ENCODE results near the gene ABLIM3.

ABLIM3 gene

DNA sequence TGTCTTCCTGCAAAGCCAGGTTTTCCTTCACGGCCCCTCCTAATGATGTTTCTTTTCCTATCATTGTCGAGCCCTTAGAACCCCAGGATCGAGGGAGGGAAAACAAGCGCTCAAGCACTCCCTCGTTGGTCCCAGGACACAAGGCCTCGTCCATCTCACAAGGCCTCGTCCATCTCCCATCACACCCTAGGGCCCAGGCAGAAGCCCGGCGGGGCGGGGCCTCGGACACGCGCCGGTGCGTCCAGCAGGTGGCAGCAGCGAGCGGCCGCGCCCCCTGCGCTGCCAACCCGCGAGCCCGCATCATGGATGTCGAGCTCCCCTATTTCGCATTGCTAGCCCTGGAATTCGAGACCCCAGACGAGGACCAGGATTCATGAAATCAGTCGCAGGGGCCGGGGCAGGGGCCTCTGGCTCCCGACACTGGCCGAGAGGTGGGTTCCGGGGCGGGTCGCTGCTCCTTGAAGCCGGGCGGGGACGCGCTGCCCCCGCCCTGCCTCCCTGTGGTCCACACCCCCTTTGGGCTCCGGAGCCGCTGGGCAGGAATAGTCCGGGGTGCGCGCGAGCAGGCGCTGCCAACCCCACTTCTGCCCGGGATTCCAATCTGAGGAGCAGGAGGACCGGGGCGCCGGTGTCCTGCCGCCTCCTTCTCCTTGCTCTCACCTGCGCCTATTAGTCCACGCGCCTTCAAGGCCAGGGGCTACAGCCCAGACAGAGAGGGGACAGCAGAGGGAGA is at the start of gene ABLIM3:
Gene ABLIM3, plus strand, starts transcription at position 270 of the 733 bp plus-strand sequence. CDS start 603 bp downstream, outside the sequence.
- no peak for TF ChIP-seq ZNF274 (IDR thresholded peaks at IDR 0.05; ENCODE audit: low read depth, low read length)
- H3K4me3 ChIP-seq (ENCODE audit: low read length): peak within 1 kb of the TSS; percentile 49; the same call in 1 of the 2 replicates

DNA sequence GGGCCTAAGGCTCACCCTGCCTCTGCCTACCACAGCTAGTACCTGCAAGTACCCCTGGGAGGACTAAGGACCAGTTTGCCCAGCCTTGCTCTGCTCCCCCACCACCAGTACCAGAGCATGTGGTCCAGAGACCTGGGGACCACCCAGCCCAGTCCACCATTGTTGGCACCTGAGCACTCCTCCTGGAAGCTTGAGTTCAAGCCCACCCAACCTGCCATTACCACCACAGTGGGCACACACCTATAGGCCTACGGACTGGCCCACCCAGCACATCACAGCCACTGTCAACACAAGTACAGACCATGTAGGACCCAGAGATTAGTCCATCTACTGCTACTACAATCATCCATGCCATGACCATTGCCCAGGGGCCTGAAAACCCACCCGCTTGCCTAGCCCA is 47.7 kb upstream of the ABLIM3 start:
- TF ChIP-seq ZNF274 (IDR thresholded peaks at IDR 0.05; ENCODE audit: low read depth, low read length): no peak
- no peak overlapping the region for H3K4me3 ChIP-seq (ENCODE audit: low read length)

DNA sequence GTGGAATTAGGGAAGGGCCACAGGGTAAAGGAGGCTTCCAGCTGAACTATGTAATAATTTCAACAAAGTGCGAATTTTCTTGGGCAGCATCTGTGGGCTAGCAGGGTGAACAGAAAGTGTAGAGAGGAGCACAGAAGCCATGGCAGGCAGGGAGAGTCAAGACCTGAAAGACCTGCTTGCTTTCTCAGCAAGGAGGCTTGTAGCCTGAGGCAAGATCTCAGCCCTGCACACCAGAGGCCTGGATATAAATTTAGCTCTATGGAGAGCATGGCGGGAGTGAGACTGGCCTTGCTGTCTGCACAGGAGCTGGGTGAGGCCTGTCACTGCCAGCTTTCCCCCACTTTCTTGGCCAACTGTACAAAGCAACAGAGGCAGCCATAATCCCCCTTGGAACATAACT is 46.3 kb upstream of the ABLIM3 start:
- TF ChIP-seq ZNF274 (IDR thresholded peaks at IDR 0.05; ENCODE audit: low read depth, low read length): no peak
- no peak overlapping the region for H3K4me3 ChIP-seq (ENCODE audit: low read length)

DNA sequence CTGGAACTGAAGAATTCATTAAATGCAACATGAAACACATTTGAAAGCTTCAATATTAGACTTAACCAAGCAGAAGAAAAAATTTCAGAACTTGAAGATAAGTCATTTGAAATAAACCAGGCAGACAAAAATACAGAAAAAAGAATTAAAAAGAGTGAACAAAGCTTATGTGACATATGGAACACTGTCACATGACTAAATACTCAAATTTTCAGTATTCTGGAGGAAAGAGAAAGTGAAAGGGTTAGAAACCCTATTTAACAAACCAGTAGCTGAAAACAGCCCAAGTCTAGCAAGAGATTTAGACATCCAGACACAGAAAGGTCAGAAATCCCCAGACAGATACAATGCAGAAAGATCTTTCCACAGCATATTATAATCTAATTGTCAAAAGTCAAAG is 41.4 kb upstream of the ABLIM3 start:
- no peak overlapping the region for H3K4me3 ChIP-seq (ENCODE audit: low read length)
- no peak for TF ChIP-seq ZNF274 (IDR thresholded peaks at IDR 0.05; ENCODE audit: low read depth, low read length)

DNA sequence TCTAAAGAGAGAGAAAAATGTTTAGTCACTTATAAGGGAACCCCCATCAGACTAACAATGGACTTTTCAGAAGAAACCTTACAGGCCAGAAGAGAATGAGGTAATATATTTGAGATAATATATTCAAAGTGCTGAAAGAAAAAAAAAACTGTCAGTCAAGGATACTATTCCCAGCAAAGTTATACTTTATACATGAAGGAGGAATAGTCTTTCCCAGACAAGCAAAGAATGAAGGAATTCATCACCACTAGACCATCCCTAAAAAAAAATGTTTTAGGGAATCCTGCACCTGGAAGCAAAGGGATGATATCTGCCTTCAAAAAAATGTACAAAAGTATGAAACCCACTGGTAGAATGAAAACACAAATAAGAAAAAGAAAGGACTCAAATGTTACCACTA is 41.0 kb upstream of the ABLIM3 start:
- no peak for TF ChIP-seq ZNF274 (IDR thresholded peaks at IDR 0.05; ENCODE audit: low read depth, low read length)
- H3K4me3 ChIP-seq (ENCODE audit: low read length): no peak overlapping the region

DNA sequence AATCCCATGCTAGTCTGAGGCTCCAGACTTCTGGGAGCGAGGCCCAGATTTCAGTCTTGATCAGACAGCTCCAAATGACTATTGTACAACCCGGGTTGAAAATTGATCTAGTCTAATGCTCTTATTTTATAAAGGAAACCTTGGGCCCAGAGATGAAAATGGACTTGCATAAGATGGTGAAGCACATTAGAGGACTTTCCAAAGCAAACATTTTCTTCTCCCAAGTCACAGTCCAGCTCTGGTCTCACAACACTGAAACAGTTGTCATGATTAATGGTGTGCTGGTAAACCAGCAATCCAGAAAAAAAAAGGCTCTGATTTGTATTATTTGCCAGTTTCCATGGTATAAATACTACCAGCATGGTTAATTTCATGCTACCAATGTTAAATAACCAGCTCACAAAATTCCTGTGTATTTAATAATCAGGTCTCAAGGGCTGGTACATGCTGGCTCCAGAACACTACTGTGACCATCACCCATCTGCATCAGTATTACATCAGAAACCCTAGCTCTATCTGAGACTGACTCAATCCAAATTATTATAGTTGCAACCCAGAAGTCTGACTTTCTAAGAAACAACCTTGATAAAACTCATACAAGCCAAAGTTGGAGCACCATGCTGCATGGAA is 32.5 kb upstream of the ABLIM3 start:
- H3K4me3 ChIP-seq (ENCODE audit: low read length): no peak overlapping the region
- no peak for TF ChIP-seq ZNF274 (IDR thresholded peaks at IDR 0.05; ENCODE audit: low read depth, low read length)

DNA sequence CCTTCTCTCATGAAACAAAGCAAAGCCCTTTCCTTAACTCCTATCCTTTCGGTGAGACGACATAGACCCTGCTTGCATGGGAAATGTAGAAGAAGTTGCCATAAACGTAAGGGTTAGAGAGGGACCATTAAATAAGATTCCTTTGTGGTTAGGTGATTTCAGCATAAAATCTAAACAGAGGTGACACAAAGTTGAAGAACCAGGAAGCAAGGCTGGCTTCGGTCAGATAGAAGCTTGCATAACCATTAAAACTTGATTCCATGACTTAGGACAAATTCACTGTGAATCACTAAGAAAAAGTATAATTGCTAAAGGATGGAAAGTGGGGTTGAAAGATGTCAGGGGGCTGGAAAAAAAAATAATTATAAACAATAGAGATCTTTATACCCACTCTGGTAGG is 30.9 kb upstream of the ABLIM3 start:
- H3K4me3 ChIP-seq (ENCODE audit: low read length): no peak overlapping the region
- TF ChIP-seq ZNF274 (IDR thresholded peaks at IDR 0.05; ENCODE audit: low read depth, low read length): no peak

DNA sequence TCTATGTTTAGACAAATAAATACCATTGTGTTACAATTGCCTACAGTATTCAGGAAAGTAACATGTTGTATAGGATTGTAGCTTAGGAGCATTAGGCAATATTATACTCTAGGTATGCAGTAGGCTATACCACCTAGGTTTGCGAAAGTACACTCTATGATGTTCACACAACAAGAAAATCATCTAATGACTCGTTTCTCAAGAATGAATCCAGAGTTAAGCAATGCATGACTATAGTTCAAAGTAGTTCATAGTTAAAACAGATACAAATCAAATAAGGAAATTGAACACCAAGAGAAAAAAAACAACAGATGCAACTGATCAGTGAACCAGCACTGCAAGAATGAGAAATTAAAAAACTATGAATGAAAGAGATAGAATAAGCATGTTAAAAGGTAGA is 27.6 kb upstream of the ABLIM3 start:
- TF ChIP-seq ZNF274 (IDR thresholded peaks at IDR 0.05; ENCODE audit: low read depth, low read length): no peak
- H3K4me3 ChIP-seq (ENCODE audit: low read length): no peak overlapping the region

DNA sequence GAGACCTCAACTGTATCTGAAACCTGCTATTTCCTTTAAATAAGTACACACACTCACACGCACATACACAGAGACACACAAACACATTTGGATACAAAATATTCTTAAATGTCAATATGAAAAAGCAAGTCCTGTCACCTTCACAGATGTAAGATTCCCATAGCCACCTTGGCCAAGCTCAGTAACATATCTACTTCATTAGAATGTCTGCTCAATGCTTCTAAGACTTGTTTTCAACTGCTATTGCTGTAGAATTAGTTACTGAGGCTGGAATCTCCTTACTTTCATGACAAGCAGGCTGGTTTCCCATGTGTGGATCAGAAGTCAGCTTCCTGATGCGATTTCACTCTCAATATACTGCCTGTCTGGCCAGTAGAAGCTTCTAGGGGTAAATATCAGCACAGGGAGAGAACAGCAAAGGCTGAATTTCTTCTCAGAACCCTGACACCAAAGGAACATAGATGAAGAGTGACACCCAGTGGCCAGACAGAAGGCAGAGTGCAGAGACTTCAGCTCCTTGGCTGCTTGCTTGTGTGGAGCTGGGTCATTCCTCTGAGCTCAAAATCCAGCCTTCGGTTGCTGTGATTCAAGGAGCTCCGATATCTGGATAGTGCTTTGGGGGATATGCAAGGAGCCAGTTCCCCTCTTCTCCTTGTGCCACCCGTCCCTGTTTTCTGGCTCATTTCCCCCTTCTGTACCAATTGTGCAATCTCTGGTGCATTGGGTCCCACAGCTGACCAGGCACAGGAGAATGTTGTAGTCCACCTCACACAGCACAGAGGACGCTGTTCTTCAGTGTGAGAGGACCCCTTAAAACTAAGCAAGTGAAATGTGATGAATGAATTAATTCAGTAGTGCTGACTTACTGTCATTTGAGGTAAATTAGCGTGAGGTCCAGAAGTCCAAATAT is 26.6 kb upstream of the ABLIM3 start:
- TF ChIP-seq ZNF274 (IDR thresholded peaks at IDR 0.05; ENCODE audit: low read depth, low read length): no peak
- H3K4me3 ChIP-seq (ENCODE audit: low read length): no peak overlapping the region

DNA sequence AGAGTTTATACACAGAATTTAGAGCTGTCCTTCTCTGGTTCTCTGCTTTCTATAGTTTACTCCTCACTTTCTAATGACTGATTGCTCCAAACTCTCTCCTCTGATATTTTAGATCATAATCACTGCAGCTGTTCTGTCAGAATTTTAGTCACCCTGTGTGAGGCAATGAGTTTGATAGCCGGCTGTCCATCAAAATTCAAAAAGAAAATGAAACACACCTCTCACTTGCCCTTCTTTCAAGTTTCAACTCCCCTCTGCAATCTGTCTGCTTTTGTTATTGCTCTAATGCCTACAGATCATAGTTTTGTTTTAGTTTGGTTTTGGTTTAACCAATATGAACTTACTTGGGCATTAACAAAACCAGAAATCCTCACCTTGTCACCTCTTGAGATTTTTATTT is 23.3 kb upstream of the ABLIM3 start:
- no peak for TF ChIP-seq ZNF274 (IDR thresholded peaks at IDR 0.05; ENCODE audit: low read depth, low read length)
- H3K4me3 ChIP-seq (ENCODE audit: low read length): no peak overlapping the region

DNA sequence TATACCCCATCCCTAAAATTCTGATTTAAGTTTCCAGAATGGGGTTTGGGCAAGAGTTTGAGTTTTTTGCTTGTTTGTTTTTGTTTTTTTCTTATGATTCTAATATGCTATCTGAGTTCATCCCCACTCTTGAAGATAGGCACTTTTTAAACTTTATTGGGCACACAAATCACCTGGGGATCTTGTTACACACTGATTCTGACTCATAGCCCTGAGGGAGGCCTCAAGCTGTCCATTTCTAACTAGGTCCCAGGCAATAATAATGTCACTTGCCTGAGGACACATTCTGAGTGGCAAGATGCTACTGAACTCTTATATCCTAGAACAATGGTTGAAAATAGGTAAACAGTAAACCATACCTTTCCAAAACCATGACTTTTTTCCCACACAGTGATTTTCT is 22.8 kb upstream of the ABLIM3 start:
- no peak for TF ChIP-seq ZNF274 (IDR thresholded peaks at IDR 0.05; ENCODE audit: low read depth, low read length)
- no peak overlapping the region for H3K4me3 ChIP-seq (ENCODE audit: low read length)

DNA sequence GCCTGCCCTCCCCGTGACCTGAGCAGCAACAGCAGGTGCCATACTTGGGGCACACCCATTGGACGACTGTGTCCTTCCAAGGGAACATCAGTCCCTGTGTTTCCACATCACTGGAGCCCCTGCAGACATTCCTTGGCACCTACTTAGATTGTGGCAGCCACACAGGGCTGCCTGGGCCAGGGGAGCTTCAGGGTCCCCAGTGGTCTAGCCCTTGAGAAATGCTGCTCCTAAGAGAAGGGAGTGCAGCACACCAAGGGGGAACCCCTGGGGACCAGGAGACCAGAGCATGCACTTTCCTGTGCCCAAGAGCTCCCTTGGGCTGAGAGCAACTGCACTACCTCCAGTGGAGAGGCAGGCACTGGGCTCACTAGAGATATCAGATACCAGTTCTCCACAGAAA is 20.1 kb upstream of the ABLIM3 start:
- no peak for TF ChIP-seq ZNF274 (IDR thresholded peaks at IDR 0.05; ENCODE audit: low read depth, low read length)
- H3K4me3 ChIP-seq (ENCODE audit: low read length): no peak overlapping the region

DNA sequence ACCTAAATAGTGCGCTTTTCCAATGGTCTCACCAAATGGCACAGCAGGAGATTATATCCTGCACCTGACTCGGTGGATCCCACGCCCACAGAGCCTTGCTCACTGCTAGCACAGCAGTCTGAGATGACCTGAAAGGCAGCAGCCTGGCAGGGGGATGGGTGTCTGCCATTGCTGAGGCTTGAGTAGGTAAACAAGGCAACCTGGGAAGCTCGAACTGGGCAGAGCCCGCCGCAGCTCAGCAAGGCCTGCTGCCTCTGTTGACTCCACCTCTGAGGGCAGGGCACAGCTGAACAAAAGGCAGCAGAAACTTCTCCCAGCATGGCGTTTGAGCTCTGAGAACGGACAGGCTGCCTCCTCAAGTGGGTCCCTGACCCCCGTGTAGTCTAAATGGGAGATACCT is 18.1 kb upstream of the ABLIM3 start:
- no peak for TF ChIP-seq ZNF274 (IDR thresholded peaks at IDR 0.05; ENCODE audit: low read depth, low read length)

DNA sequence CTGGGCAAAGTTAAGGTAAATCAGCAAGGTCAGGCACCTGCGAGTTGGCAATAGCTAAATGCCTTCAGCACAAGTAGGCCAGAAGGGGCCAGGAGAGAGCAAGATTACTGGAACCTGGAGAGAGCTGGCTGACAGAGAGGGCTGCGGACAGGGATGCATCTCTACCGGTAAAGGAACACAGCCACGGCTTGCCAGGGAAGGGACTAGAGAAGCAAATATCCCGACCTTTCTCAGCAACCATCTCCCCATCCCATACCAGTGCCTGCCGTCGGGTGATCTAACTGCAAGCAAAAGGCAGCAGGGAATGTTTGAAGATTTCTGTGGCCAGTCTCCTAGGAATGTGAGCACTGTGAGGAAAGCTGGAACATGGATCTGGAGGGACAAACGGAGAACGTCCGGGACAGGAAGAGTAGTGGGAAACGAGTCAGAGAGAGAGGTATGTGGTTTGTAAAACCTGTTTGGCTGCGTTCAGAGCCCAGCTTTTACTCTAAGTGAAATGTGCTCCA is 15.9 kb upstream of the ABLIM3 start:
- H3K4me3 ChIP-seq (ENCODE audit: low read length): no peak overlapping the region
- TF ChIP-seq ZNF274 (IDR thresholded peaks at IDR 0.05; ENCODE audit: low read depth, low read length): no peak

More for the DNA sequence above, 18.1 kb upstream of the ABLIM3 start:
- no peak overlapping the region for H3K4me3 ChIP-seq (ENCODE audit: low read length)
